GM18502 (cell line): ENCODE data around the gene BLCAP.
"Not testable (repeated sequence)": the region's sequence is repeated elsewhere in the genome, so short reads cannot be mapped to it uniquely, and the experiment has no call there.

Source experiments
- ATAC-seq: cut with Tn5 transposase; IDR thresholded peaks from one replicate; pipeline ENCODE4 v1.9.1; 2021; ENCODE audit warnings: mild to moderate bottlenecking; ENCODE audit not compliant: unreplicated experiment, poor library complexity

BLCAP gene

DNA sequence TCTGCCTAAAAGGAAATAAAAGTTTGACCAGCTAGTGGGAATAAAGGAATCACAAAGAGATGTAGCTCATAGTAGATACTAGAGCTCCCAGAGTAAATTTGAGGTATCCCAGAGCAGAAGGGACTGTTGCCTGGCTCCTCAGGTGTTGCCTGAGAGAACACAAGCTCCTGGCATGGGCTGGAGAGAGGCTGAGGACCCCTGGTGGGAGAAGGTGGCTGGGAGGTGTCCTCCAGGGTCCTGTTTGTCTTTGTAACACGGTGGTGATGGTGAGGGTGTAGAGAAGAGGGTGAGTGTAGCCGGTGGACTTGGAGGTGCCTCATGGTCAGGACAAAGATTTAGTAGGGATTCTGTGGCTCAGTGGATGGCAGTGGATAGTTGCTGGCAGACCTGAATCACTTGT, 34.7 kb downstream of the BLCAP start:
- no peak for ATAC-seq

- no peak for ATAC-seq
These were observed 35.5 kb downstream of the BLCAP start for GRCh38 chr20:37492096-37492625.

GRCh38 chr20:37490663-37491350, 36.9 kb downstream of the BLCAP start:
- no peak for ATAC-seq

DNA sequence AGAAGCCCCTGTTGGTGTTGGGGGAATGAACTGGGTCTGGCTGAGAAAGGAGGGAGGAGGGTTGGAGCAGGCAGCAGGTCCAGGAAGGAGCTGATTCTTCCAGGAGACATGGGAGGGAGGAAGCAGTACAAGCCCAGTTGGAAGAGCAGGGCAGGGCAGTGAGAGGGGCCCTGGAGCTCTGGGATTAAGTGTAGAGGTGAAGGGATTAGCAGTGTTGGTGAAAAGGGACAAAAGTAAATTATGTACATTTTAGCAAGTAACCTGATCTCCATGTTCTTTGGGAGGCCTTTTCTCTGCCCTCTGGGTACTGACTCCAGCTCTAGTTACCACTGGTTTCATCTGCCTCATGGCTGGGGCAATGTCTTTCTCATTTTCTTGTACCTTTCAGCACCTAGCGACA, 41.5 kb downstream of the BLCAP start:
- ATAC-seq, result not testable (repeated sequence)

- ATAC-seq, result no peak
These were observed 43.3 kb downstream of the BLCAP start for GRCh38 chr20:37484331-37484730.

- no peak for ATAC-seq
These were observed 46.1 kb downstream of the BLCAP start for GRCh38 chr20:37481610-37482009.

DNA sequence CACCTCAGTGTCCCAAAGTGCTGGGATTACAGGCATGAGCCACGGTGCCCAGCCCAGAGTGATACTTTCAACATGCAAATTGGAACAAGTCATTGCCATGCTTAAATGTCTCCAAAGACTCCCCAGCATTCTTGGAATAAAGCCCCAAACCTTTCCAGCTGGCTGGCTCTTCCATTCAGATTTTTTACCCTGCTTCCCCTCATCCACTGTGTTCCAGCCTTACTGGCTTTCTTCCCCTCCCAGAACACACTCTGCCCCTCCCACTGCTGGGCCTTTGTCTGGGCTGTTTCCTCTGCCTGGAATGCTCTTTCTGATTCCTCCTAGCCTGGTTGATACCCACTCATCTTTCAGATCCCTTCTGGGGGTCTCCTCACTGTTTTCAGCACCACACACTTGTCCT, 46.8 kb downstream of the BLCAP start:
- ATAC-seq, result no peak

DNA sequence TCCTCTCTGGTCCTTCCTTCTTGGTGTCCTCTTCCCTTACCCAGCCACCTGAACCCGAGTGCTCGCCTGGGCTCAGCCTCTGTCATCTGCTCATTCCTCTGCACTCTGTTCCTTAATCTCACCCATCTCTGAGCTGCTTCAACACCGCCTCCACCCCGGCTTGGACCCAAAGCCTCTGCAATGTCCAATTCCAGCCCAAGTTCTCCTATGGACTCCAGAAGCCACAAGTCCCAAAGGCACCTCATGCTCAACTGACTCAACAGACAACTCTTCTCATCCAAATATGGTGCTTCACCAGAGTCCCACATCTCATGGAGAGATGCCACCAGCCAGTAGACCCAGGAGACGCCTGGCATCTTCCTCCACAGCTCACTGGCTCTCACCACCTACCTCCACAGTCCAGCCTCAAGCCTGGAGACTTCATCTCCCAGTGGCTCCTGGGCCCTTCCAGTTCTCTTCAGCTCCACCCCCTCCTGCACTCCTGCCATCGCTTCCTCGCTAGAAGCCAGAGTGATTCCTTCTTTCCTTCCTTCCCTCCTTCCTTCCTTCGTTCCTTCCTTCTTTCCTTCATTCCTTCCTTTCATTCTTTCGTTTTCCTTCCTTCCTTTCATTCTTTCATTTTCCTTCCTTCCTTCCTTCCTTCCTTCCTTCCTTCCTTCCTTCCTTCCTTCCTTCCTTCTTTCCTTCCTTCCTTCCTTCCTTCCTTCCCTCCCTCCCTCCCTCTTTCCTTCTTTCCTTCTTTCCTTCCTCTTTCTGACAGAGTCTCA, 47.6 kb downstream of the BLCAP start:
- ATAC-seq, result no peak

- no peak for ATAC-seq
These were observed 48.4 kb downstream of the BLCAP start for GRCh38 chr20:37479266-37479665.

DNA sequence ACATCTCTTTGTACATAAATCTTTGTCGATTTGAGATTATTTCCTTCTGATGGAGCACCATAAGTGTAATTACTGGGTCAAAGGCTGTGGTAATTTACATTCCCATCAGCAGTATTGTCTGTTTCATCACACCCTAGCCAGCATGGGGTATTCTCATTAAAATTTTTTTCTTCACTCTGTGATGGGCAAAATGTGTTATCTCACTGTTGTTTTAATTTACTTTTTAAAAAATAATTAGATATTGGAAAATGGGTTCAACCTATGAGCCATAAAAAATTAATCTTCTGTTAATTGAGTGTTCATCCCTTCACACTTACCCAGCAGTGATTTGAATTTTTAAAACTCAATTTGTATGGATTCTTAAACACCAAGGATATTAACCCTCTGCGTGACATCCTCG, 50.6 kb downstream of the BLCAP start:
- no peak for ATAC-seq

DNA sequence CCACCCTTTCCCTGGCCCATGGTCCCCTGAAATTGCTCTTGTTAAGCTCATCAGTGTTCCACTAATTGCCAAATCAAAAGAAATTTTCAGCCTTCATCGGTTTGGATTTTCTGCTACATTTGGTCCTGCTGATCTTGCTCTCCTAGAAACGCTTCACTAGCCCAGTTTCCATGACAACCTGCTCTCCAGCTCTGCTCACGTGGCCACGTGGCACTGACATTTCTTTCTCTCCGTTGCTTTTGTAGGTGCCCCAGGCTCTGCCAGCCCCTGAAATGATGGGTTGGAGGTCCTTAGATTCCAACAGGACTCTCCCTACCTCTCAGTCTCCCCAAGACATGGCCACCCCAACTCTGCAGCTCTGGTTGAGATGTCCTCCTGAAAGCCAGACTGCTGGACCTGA, 52.4 kb downstream of the BLCAP start:
- ATAC-seq, result no peak

DNA sequence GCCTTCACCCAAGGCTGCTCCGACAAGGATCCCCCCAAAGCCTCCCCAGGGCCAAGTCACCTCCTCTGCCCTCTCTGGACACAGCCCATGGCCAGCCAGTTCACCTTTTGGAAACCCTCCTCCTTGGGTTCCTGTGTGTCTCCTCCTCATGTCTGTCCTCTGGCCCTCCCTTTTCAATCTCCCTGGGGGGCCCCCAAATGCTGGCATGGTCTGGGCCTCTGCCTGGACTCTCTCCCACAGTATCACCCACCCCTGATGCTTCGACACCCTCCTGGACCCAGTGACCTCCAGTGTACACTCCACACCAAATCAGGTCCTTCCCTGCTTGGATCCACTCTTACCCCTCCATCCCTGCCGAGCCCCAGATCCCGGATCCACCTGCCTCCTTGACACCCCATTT, 53.3 kb downstream of the BLCAP start:
- no peak for ATAC-seq

DNA sequence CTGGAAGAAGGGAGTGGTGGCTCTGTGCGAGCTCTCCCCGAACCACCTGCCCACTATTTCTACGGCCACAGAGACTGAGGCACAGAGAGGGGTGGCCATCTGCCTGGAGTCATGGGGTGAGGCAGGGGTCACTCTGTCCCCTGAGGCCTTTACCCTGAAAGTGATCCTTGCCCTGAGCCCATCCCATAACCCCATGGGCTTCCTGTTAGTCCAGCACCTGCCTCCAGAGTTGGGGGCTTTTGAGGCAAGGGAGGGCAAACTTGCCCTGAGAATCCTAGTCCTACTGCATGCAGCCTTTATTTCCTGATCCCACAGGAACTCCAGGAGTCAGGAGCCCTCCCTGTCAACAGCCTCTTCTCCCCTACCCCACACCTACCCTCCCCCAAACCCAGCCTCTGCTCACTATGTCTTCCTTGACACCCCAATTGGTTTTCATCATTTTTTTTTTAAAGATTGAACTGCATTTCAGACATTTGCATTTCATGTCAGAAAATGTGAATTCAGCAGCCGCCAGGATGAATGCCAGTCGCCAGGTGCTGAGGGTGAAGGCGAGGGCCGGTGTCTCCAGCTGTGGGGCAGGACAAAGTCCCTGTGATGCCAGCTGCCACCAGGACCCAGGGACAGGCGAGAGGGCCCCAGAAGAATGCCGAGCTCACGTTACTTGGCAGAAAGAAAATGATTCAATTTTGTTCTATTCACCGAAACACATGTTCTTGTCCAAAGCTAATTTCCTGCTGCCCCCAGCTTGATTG, 54.3 kb downstream of the BLCAP start:
- ATAC-seq, result no peak

DNA sequence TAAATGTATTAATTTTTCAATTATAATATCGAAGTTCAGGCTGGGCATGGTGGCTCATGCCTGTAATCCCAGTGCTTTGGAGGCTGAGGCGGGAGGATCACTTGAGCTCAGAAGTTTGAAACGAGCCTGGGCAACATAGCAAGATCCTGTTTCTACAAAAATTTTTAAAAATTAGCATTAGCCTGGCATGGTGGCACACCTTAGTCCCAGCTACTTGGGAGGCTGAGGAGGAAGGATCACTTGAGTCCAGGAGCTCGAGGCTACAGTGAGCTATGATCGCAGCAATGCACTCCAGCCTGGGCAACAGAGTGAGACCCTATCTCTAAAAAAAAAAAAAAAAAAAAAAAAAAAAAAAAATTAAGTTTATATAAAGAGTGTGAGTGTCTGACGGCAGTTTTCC, 55.2 kb downstream of the BLCAP start:
- not testable (repeated sequence) for ATAC-seq

GRCh38 chr20:37471741-37472235, 55.9 kb downstream of the BLCAP start:
- no peak for ATAC-seq

DNA sequence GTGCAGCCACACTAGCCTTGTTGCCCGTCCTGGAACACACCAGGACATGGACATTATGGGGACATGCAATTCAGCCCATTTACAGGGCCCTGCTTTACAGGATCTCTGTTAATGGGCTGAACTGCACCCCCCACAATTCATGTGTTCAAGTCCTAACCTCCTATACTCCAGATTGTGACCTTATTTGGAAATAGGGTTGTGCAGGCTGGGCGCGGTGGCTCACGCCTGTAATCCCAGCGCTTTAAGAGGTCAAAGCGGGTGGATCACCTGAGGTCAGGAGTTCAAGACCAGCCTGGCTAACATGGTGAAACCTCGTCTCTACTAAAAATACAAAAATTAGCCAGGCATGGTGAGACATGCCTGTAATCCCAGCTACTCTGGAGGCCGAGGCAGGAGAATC, 57.5 kb downstream of the BLCAP start:
- not testable (repeated sequence) for ATAC-seq

DNA sequence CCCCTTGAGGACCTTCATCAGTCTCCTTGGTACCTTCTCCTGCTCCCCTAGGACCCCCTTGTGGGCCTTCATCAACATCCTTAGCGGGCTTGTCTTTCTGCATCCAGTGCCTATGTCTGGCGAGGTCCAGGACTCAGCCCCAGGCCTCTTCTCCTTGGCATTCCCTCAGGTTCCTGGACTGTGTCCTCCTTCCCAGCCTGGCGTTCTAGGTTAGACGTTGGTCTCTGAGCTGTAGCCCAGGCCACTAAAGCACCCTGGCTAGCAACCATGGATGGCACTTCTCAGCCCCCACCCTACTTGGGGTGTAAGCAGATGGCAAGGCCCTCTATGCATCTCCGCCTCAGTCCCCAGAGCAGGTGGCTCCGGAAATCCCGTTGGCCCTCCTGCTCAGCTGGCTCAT, 58.1 kb downstream of the BLCAP start:
- ATAC-seq, result no peak

GRCh38 chr20:37468886-37469285, 58.8 kb downstream of the BLCAP start:
- no peak for ATAC-seq
